Panc1 (cell line): ENCODE measurements around the gene POLN.

ENCODE experiments used
- CTCF ChIP-seq: fragments of 450-650 bp; IDR thresholded peaks from 2 replicates; pipeline ENCODE4 v1.5.1; 2017; ENCODE audit warnings: mild to moderate bottlenecking
- POLR2AphosphoS5 ChIP-seq: IDR thresholded peaks from 2 replicates; pipeline ENCODE4 v1.6.1; 2012; ENCODE audit warnings: mild to moderate bottlenecking, low read depth, low read length, moderate library complexity
- REST ChIP-seq, 2 experiments: IDR thresholded peaks; 2 replicates each; pipeline ENCODE4 v1.6.1; 2011 to 2012; ENCODE audit warnings: low read depth in 2 of 2, control low read depth in 1 of 2, low read length in 1 of 2, mild to moderate bottlenecking in 1 of 2, moderate library complexity in 1 of 2; ENCODE audit not compliant: insufficient read depth in 1 of 2

GRCh38 chr4:2042947-2043395, 198.9 kb downstream of the POLN start:
- TF ChIP-seq CTCF (no peak), POLR2AphosphoS5 (no peak), REST (IDR thresholded peaks at IDR 0.05; ENCODE audit: insufficient read depth in 1 of 2, low read depth in 2 of 2, low read length in 1 of 2) (no peak)
